HG02642 (cell line): Measurements from ENCODE around the gene TCF3.
"Not testable (repeated sequence)": the region's sequence is repeated elsewhere in the genome, so short reads cannot be mapped to it uniquely, and the experiment has no call there.

Source experiments
- ATAC-seq: cut with Tn5 transposase; IDR thresholded peaks from one replicate; pipeline ENCODE4 v1.9.1; 2021; ENCODE audit warnings: mild to moderate bottlenecking; ENCODE audit not compliant: unreplicated experiment, poor library complexity

TCF3 gene

GRCh38 chr19:1654178-1654792 is 1.9 kb upstream of the TCF3 start:
- no peak for ATAC-seq

- ATAC-seq: no peak
These were observed 849 bp upstream of the TCF3 start for GRCh38 chr19:1653300-1653628.

- peak; percentile 1 for ATAC-seq
These were observed 685 bp downstream of the TCF3 start for GRCh38 chr19:1651568-1652291.

- ATAC-seq: no peak
These were observed 1.5 kb downstream of the TCF3 start for GRCh38 chr19:1650650-1651567.

- no peak for ATAC-seq
These were observed 2.4 kb downstream of the TCF3 start for GRCh38 chr19:1649706-1650649.

GRCh38 chr19:1648920-1649541 is 3.4 kb downstream of the TCF3 start:
- peak; percentile 1 for ATAC-seq

GRCh38 chr19:1648459-1648849 is 4.0 kb downstream of the TCF3 start:
- peak; percentile 10 for ATAC-seq

- ATAC-seq: no peak
These were observed 4.6 kb downstream of the TCF3 start for GRCh38 chr19:1647501-1648458.

- no peak for ATAC-seq
These were observed 5.6 kb downstream of the TCF3 start for GRCh38 chr19:1646659-1647453.

- no peak for ATAC-seq
These were observed 6.3 kb downstream of the TCF3 start for GRCh38 chr19:1646149-1646548.

GRCh38 chr19:1645299-1645698 is 7.1 kb downstream of the TCF3 start:
- no peak for ATAC-seq

GRCh38 chr19:1644070-1644469 is 8.3 kb downstream of the TCF3 start:
- ATAC-seq: no peak

- ATAC-seq: not testable (repeated sequence)
These were observed 11.4 kb downstream of the TCF3 start for GRCh38 chr19:1640893-1641448.

GRCh38 chr19:1636325-1637236 is 15.8 kb downstream of the TCF3 start:
- ATAC-seq: no peak

GRCh38 chr19:1634938-1635243 is 17.5 kb downstream of the TCF3 start:
- ATAC-seq: no peak

- no peak for ATAC-seq
These were observed 18.0 kb downstream of the TCF3 start for GRCh38 chr19:1634242-1634937.
